Peyer's patch (tissue), 4 donors: Measurements from ENCODE around the gene EIF3I. TPM values are rescaled to one million over a fixed set of nuclear protein-coding genes. Genes with fewer than 3 reads are reported as not detected.
A peak's percentile ranks its signal among the peaks of the same experiment; 100 is the strongest.

Source experiments
- DNase-seq, 3 donors: peaks; one replicate each; pipeline ENCODE4 v3.0.0-alpha.2; 2017 to 2019
- H3K27ac ChIP-seq, 4 donors: fragments of 200-600 bp; sonication (generic); one replicate each; pipeline ENCODE4 v1.5.1; 2016 to 2019
- H3K27me3 ChIP-seq, 2 donors: fragments of 200-600 bp; sonication (generic); one replicate each; pipeline ENCODE4 v1.5.1; 2019
- H3K36me3 ChIP-seq, 3 donors: fragments of 200-600 bp; sonication (generic); one replicate each; pipeline ENCODE4 v1.5.1; 2016 to 2019
- H3K4me1 ChIP-seq, 4 donors: fragments of 200-600 bp; sonication (generic); one replicate each; pipeline ENCODE4 v1.5.1; 2016 to 2019
- H3K4me3 ChIP-seq, 4 donors: fragments of 200-600 bp; sonication (generic); 1 replicate in 3 of 4; 2 replicates in 1 of 4; pipeline ENCODE4 v1.5.1; 2016 to 2019; ENCODE audit warnings: mild to moderate bottlenecking in 1 of 4
- H3K9me3 ChIP-seq, 4 donors: fragments of 200-600 bp; sonication (generic); one replicate each; pipeline ENCODE4 v1.5.1; 2016 to 2019; ENCODE audit warnings: mild to moderate bottlenecking in 1 of 4
- CTCF ChIP-seq, 6 experiments: fragments of 450-650 bp in 4 of 6; fragments of 200-600 bp in 2 of 6; sonication (generic) in 1 of 6; IDR thresholded peaks; one replicate each; pipeline ENCODE4 v1.5.1; 2017 to 2019; ENCODE audit warnings: antibody characterized with exemption in 6 of 6, mild to moderate bottlenecking in 3 of 6, moderate library complexity in 1 of 6
- POLR2A ChIP-seq, 2 donors: fragments of 450-650 bp; IDR thresholded peaks; one replicate each; pipeline ENCODE4 v1.5.1; 2017; ENCODE audit warnings: antibody characterized with exemption in 2 of 2, mild to moderate bottlenecking in 2 of 2, moderate library complexity in 2 of 2
- total RNA-seq, 4 donors: library from RNA; depleted of rRNA; stranded (reverse); fragments of >200 nt; gene quantifications; one replicate each; pipeline ENCODE4 v1.1.0, GENCODE V29; 2016

The EIF3I gene
- total RNA-seq, 4 donors from 2014 or later, result 76.1 to 105 (median 84.7) TPM

GRCh38 chr1:32239790-32240139, 17.6 kb downstream of the EIF3I start:
- Histone ChIP-seq H3K9me3 (no peaks in the 10 kb centered on the region), H3K27me3 (no peaks in the 10 kb centered on the region), H3K4me3 (peak overlapping the region; percentile 63 to 76 (median 72)), H3K27ac (peak overlapping the region; percentile 66 to 88 (median 78)), H3K36me3 (no peaks in the 10 kb centered on the region), H3K4me1 (peaks cover 0 to 30% (median 5%) of the 10 kb centered on the region in 4 donors)
- TF ChIP-seq CTCF (IDR thresholded peaks at IDR 0.05), result no peak
- DNase-seq, result peak in 1 of 3 donors; percentile 52

- peak; percentile 77 to 92 (median 81) for DNase-seq
- Histone ChIP-seq H3K4me3 (peak overlapping the region; percentile 63 to 76 (median 72)), H3K9me3 (no peaks in the 10 kb centered on the region), H3K27ac (peak overlapping the region; percentile 66 to 88 (median 78)), H3K36me3 (no peaks in the 10 kb centered on the region), H3K4me1 (peaks cover 0 to 30% (median 5%) of the 10 kb centered on the region in 4 donors), H3K27me3 (no peaks in the 10 kb centered on the region)
- peak; percentile 14 to 42 (median 24) for TF ChIP-seq CTCF (IDR thresholded peaks at IDR 0.05)
- peak; percentile 12 to 59 for TF ChIP-seq POLR2A (IDR thresholded peaks at IDR 0.05)
Measured at GRCh38 chr1:32240140-32240951, 18.1 kb downstream of the EIF3I start.

GRCh38 chr1:32241001-32241763, 19.0 kb downstream of the EIF3I start:
- H3K36me3 ChIP-seq, result no peaks in the 10 kb centered on the region
- H3K9me3 ChIP-seq, result no peaks in the 10 kb centered on the region
- H3K4me1 ChIP-seq, result peaks cover 0 to 30% (median 5%) of the 10 kb centered on the region in 4 donors
- H3K27ac ChIP-seq, result peak overlapping the region; percentile 66 to 88 (median 78)
- no peaks in the 10 kb centered on the region for H3K27me3 ChIP-seq
- DNase-seq, result peak; percentile 69 to 81 (median 74)
- H3K4me3 ChIP-seq, result peak overlapping the region; percentile 63 to 76 (median 72)
- TF ChIP-seq CTCF (IDR thresholded peaks at IDR 0.05) (no peak), POLR2A (IDR thresholded peaks at IDR 0.05) (no peak)

- peak in 1 of 3 donors; percentile 67 for DNase-seq
- Histone ChIP-seq H3K36me3 (no peaks in the 10 kb centered on the region), H3K27me3 (no peaks in the 10 kb centered on the region), H3K4me1 (peaks cover 0 to 30% (median 6%) of the 10 kb centered on the region in 4 donors), H3K4me3 (no peak overlapping the region), H3K9me3 (no peaks in the 10 kb centered on the region), H3K27ac (peak overlapping the region in 2 of 4 donors; percentile 31 to 52)
- TF ChIP-seq POLR2A (IDR thresholded peaks at IDR 0.05) (no peak), CTCF (IDR thresholded peaks at IDR 0.05) (no peak)
Measured at GRCh38 chr1:32242341-32242851, 20.2 kb downstream of the EIF3I start.

GRCh38 chr1:32246888-32247273, 24.7 kb downstream of the EIF3I start, which contains the start of gene FAM167B:
TSS of gene FAM167B (plus strand) at chr1:32247222. CDS start at chr1:32247422, 200 bp downstream.
- no peak for TF ChIP-seq CTCF (IDR thresholded peaks at IDR 0.05)
- TF ChIP-seq POLR2A (IDR thresholded peaks at IDR 0.05), result no peak
- no peaks in the 10 kb centered on the region for H3K27me3 ChIP-seq
- H3K4me3 ChIP-seq, result no peak within 1 kb of the TSS
- H3K27ac ChIP-seq, result peak within 1 kb of the TSS; percentile 66 to 94 (median 85)
- H3K9me3 ChIP-seq, result no peaks in the 10 kb centered on the region
- DNase-seq, result no peak
- no peaks in the 10 kb centered on the region for H3K36me3 ChIP-seq
- peaks cover 0 to 43% (median 22%) of the 10 kb centered on the region in 4 donors for H3K4me1 ChIP-seq
